ENCODE results near the gene FAM107B. TPM values are rescaled to one million over a fixed set of nuclear protein-coding genes. Genes with fewer than 3 reads are reported as not detected.
"Not testable (repeated sequence)": the region's sequence is repeated elsewhere in the genome, so short reads cannot be mapped to it uniquely, and the experiment has no call there.

FAM107B gene
- total and polyA plus RNA-seq, 2 of the 4 experiments (the other 2 are of a cell fraction), result 26.4 to 27.1 TPM

DNA sequence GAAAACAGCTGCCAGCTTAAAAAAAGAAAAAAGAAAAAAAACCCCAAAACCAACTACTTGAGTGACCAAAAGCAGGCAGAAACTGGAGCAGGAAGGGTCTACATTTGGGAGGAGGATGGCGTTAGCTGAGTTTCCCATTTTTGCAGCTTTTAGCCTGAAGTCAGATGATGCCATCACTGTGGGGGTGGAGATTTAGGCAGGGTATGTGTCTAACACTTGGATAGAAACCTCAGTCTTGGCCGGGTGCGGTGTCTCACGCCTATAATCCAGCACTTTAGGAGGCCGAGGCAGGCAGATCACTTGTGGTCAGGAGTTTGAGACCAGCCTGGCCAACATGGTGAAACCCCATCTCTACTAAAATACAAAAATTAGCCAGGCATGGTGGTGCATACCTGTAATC, 140.1 kb downstream of the FAM107B start:
- H3K23ac ChIP-seq (ENCODE audit: low read depth, low read length); DNase-seq; H3K18ac ChIP-seq (ENCODE audit: low read depth, low read length); H2AK5ac ChIP-seq (ENCODE audit: low read depth, low read length); H2BK20ac ChIP-seq (ENCODE audit: low read depth, low read length); H3K9me1 ChIP-seq (ENCODE audit: insufficient read depth, low read length); H2AFZ ChIP-seq (replicated peaks; ENCODE audit: low read length, poor library complexity); H4K8ac ChIP-seq (ENCODE audit: low read depth in 2 of 2, low read length in 2 of 2); H3K14ac ChIP-seq (replicated peaks; ENCODE audit: low read depth, low read length); in situ Hi-C loops (cut with MboI; ENCODE audit: low sequenced_read_pairs); H3K27ac ChIP-seq (ENCODE audit: insufficient read depth, low read length); CTCF ChIA-PET; H3K79me1 ChIP-seq (ENCODE audit: low read depth in 1 of 2, low read length in 2 of 2); H2BK5ac ChIP-seq (ENCODE audit: low read depth, low read length, poor library complexity, severe bottlenecking); H2BK15ac ChIP-seq (ENCODE audit: low read depth, low read length); H3K9ac ChIP-seq (ENCODE audit: low read depth, low read length); BruUV-seq (replicated peaks); H4K5ac ChIP-seq (ENCODE audit: low read depth, low read length); H4K20me1 ChIP-seq (ENCODE audit: insufficient read depth, low read length); ATAC-seq (ENCODE audit: low read depth); H3K4me3 ChIP-seq (ENCODE audit: insufficient read depth, low read depth, low read length); H3K9me3 ChIP-seq (ENCODE audit: control insufficient read depth, insufficient read depth, low read length); H2AK9ac ChIP-seq (replicated peaks; ENCODE audit: low read depth, low read length, poor library complexity); H3K4me1 ChIP-seq (ENCODE audit: control insufficient read depth, insufficient read depth, low read length); intact Hi-C loops (cut with micrococcal nuclease); H3K56ac ChIP-seq (ENCODE audit: extremely low read depth, insufficient read depth, low read length); dilution Hi-C loops (cut with HindIII; ENCODE audit: low sequenced_read_pairs, unreplicated experiment); H3K4ac ChIP-seq (ENCODE audit: low read depth, low read length); H3K36me3 ChIP-seq (ENCODE audit: control insufficient read depth, insufficient read depth, low read length); POLR2A ChIA-PET (ENCODE audit: unreplicated experiment); H4K91ac ChIP-seq (ENCODE audit: insufficient read depth, low read depth, low read length); H3K4me2 ChIP-seq (ENCODE audit: low read depth, low read length); H2BK120ac ChIP-seq (ENCODE audit: low read depth, low read length): not testable (repeated sequence)
- peaks cover 19% of the 10 kb centered on the region for H3K27me3 ChIP-seq (ENCODE audit: control insufficient read depth, insufficient read depth, low read length)
- 80% methylated on average over 2 of the region's 5 CpGs; no CpG with 5 or more reads in 1 of the 2 experiments for WGBS, 2 experiments (ENCODE audit: extremely low coverage in 2 of 2, insufficient read length in 1 of 2)

Measured in IMR-90 (cell line).